ENCODE results near the gene ABHD12. TPM values are rescaled to one million over a fixed set of nuclear protein-coding genes. Genes with fewer than 3 reads are reported as not detected.

ABHD12 gene
- total RNA-seq, 2 donors from 2014 or later = 48.5 to 49.8 TPM

DNA sequence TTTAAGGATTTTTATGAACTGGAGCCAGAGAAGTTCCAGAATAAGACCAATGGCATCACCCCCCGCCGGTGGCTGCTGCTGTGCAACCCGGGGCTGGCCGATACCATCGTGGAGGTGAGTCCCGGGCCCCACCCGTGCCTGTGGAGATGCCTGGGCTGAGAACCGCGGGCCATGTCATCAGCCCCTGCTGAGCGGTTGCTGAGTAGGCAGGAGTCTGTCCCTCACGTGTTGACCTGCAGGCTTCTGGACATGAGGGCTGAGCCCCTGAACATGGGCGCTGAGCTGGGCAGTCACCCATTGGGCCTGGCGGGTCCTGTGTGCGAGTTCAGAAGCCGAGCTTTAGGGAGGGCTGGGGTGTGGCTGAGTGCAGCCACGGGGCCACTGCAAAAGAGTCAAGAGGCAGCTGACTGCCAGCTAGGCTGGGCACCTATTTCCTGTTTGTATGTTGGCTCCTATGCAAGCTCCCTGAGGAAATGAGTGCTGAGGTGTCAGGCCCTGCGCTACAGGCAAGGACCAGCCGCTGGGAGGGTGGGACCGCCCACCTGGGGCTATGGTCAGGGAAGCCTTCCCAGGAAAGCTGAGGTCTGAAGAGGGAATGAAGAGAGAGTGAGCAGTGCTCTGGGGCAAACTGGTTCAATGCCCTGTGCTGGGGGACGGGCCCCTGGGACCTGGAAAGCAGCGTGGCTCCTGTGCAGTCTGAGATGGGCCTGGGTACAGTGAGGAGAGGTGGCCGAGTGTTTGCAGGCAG is 108.4 kb downstream of the ABHD12 start:
- Histone ChIP-seq H3K27me3 (replicated peaks; ENCODE audit: insufficient read depth) (no peaks in the 10 kb centered on the region), H3K4me3 (no peak overlapping the region), H3K4me1 (ENCODE audit: control insufficient read depth in 1 of 2, low read depth in 2 of 2) (no peaks in the 10 kb centered on the region), H3K27ac (no peak overlapping the region), H3K9me3 (no peaks in the 10 kb centered on the region), H3K36me3 (peaks cover 90% of the 10 kb centered on the region)
- ATAC-seq (ENCODE audit: insufficient number of reproducible peaks, low FRiP score, low read depth) = no peak
- TF ChIP-seq, protein P1, sequence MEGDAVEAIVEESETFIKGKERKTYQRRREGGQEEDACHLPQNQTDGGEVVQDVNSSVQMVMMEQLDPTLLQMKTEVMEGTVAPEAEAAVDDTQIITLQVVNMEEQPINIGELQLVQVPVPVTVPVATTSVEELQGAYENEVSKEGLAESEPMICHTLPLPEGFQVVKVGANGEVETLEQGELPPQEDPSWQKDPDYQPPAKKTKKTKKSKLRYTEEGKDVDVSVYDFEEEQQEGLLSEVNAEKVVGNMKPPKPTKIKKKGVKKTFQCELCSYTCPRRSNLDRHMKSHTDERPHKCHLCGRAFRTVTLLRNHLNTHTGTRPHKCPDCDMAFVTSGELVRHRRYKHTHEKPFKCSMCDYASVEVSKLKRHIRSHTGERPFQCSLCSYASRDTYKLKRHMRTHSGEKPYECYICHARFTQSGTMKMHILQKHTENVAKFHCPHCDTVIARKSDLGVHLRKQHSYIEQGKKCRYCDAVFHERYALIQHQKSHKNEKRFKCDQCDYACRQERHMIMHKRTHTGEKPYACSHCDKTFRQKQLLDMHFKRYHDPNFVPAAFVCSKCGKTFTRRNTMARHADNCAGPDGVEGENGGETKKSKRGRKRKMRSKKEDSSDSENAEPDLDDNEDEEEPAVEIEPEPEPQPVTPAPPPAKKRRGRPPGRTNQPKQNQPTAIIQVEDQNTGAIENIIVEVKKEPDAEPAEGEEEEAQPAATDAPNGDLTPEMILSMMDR (IDR thresholded peaks at IDR 0.05) = no peak
- no peak for DNase-seq (ENCODE audit: low spot score)

DNA sequence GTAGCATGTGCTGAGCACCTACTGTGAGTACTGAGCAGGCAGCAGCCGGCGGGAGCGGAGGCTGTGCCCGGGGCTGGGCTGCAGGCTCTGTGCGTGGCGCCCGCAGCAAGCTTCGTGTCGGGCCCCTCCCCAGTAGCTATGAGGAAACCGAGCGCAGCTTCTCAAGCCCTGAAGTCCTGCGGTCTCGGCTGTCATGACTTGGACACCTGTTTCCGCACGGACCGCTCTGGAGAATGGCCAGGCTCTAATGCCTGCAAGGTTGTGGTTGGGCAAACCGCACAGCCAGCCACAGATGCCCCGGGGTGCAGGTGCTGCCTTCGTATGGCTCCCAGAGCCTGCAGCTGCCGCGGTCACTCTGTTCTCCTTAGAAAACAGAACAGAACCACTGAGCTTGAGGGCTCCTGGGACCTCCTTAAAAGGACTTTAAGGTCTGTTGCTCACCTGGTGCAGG is 109.1 kb downstream of the ABHD12 start:
- H3K4me3 ChIP-seq = no peak overlapping the region
- no peaks in the 10 kb centered on the region for H3K27me3 ChIP-seq (replicated peaks; ENCODE audit: insufficient read depth)
- H3K27ac ChIP-seq = no peak overlapping the region
- TF ChIP-seq, protein P1 (IDR thresholded peaks at IDR 0.05) = no peak
- H3K4me1 ChIP-seq (ENCODE audit: control insufficient read depth in 1 of 2, low read depth in 2 of 2) = no peaks in the 10 kb centered on the region
- no peak for DNase-seq (ENCODE audit: low spot score)
- H3K36me3 ChIP-seq = peaks cover 91% of the 10 kb centered on the region
- H3K9me3 ChIP-seq = no peaks in the 10 kb centered on the region
- no peak for ATAC-seq (ENCODE audit: insufficient number of reproducible peaks, low FRiP score, low read depth)

DNA sequence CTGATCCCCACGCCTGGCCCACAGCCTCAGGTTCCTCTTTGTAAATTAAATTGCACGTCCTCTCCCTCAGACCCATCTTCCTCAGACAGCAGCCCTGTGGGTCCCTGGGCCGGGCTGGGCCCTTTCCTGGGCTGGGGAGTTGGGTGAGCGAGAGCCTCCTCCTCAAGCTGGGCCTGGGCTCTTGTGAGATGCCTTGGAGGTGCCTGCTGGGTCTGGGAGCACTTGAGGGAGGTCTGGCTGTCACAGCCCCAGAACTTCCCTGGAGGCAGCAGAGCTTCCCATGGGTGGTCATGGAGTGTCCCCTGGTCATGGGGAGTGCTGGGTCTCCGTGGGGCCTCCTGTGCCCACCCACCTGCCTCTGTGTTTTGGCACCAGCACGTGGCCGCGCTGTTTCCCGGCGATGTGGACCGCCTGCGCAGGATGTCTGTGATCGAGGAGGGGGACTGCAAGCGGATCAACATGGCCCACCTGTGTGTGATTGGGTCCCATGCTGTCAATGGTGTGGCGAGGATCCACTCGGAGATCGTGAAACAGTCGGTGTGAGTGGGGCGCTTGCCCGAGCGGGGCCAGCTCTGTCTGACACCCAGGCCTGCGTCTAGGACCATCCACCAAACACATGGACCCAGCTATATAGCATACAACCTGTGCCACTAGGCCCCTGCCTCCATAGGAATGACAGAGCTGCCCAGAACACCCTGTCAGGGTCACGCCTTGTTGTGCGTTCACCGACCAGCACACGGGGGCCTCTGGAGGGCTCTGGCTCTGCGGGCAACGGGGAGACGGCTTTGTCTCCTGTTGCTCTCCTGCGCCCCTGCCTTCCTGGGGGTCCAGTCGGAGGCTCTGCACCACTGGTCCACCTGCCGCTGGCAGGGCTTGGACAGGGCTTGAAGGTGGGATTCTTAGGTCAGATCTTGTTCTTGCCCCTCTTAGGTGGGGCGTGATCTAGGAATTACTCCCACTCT is 109.8 kb downstream of the ABHD12 start:
- Histone ChIP-seq H3K27me3 (replicated peaks; ENCODE audit: insufficient read depth) (no peaks in the 10 kb centered on the region), H3K36me3 (peaks cover 90% of the 10 kb centered on the region), H3K4me3 (no peak overlapping the region), H3K9me3 (no peaks in the 10 kb centered on the region), H3K27ac (no peak overlapping the region), H3K4me1 (ENCODE audit: control insufficient read depth in 1 of 2, low read depth in 2 of 2) (no peaks in the 10 kb centered on the region)
- ATAC-seq (ENCODE audit: insufficient number of reproducible peaks, low FRiP score, low read depth) = no peak
- no peak for DNase-seq (ENCODE audit: low spot score)
- TF ChIP-seq, protein P1 (IDR thresholded peaks at IDR 0.05) = no peak

DNA sequence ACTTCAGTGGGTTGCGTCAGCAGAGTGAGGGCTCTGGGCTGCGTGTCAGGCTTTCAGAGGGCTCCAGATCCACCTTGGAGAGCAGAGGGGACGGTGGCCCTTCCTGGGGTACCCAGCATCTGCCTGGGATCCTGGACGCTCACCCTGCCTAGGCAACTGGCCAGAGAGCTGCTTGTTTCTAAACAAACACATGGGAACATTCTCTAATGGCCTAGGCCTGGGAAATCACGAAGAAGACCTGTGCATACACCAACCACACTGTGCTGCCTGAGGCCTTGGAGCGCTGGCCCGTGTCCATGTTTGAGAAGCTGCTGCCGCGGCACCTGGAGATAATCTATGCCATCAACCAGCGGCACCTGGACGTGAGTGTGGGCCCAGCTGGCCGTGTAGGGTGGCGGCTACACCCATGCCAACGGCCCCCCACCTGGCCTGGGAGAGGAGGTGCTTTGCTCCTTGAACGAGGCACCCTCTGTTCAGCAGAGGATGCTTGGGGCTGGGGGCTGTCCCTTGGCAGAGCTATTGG is 110.5 kb downstream of the ABHD12 start:
- H3K27me3 ChIP-seq (replicated peaks; ENCODE audit: insufficient read depth) = no peaks in the 10 kb centered on the region
- H3K4me3 ChIP-seq = no peak overlapping the region
- no peaks in the 10 kb centered on the region for H3K9me3 ChIP-seq
- H3K36me3 ChIP-seq = peaks cover 90% of the 10 kb centered on the region
- H3K27ac ChIP-seq = no peak overlapping the region
- no peak for DNase-seq (ENCODE audit: low spot score)
- TF ChIP-seq, protein P1 (IDR thresholded peaks at IDR 0.05) = no peak
- no peaks in the 10 kb centered on the region for H3K4me1 ChIP-seq (ENCODE audit: control insufficient read depth in 1 of 2, low read depth in 2 of 2)
- no peak for ATAC-seq (ENCODE audit: insufficient number of reproducible peaks, low FRiP score, low read depth)

DNA sequence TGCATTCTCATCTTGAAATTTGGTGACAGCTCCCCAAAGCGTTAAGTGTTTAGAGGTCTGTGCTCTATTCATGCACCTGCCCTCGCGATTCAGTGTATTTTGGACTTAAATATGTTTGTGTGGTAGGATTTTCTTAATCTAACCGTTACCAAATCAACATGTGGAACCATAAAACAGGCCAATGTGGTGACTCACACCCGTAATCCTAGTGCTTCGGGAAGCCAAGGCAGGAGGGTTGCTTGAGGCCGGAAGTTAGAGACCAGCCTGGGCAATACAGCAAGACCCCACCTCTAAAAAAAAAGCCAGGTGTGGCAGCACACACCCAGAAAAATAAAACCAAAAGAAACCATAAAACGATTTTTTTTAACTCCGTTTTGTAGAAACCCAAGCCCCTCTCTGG is 111.2 kb downstream of the ABHD12 start:
- H3K4me3 ChIP-seq = no peak overlapping the region
- H3K4me1 ChIP-seq (ENCODE audit: control insufficient read depth in 1 of 2, low read depth in 2 of 2) = no peaks in the 10 kb centered on the region
- DNase-seq (ENCODE audit: low spot score) = no peak
- H3K36me3 ChIP-seq = peaks cover 93% of the 10 kb centered on the region
- TF ChIP-seq, protein P1 (IDR thresholded peaks at IDR 0.05) = no peak
- no peak for ATAC-seq (ENCODE audit: insufficient number of reproducible peaks, low FRiP score, low read depth)
- H3K9me3 ChIP-seq = no peaks in the 10 kb centered on the region
- H3K27me3 ChIP-seq (replicated peaks; ENCODE audit: insufficient read depth) = no peaks in the 10 kb centered on the region
- H3K27ac ChIP-seq = no peak overlapping the region

All from thoracic aorta (tissue), 2 donors.